ENCODE measurements around the gene GTPBP6.
"Not testable (repeated sequence)": the region's sequence is repeated elsewhere in the genome, so short reads cannot be mapped to it uniquely, and the experiment has no call there.

GTPBP6 gene

DNA sequence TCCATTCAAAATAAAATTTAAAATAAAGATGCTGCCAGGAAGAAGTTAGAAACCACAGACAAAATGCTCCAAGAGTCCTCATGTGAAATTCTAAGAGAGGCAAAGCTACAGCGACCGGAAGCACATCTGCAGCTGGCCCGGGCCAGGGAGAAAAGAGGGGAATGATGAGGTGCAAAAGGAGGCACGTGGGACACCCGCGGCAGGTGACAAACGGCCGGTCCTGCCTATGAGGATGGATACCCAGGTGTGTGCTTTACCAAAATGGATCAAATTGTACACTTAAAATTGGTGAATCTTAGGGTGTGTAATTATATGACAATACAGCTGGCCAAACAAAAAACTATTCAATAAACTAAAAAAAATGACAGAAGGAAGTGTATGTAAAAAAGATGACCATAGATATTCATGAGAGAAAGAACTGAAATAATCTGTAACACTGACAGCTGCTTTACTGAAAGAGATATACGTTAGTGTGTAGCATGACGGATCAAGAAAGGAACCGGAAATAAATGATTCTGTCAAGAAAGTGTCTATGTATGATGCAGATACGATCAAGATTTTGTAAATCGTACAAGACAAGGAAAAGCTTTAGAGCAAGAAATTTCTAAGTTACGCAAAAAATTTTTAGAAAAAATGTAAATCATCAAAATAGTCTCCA lies 38.6 kb upstream of the GTPBP6 start:
- no peak for DNase-seq (ENCODE audit: low read depth in 1 of 2, low spot score in 1 of 2)
- in situ Hi-C loops (cut with HindIII; ENCODE audit: low pct_unique_long_range_greater_than_20kb, low sequenced_read_pairs), result no loop called here
- no peak for TF ChIP-seq JUND (IDR thresholded peaks at IDR 0.05; ENCODE audit: low read depth)

DNA sequence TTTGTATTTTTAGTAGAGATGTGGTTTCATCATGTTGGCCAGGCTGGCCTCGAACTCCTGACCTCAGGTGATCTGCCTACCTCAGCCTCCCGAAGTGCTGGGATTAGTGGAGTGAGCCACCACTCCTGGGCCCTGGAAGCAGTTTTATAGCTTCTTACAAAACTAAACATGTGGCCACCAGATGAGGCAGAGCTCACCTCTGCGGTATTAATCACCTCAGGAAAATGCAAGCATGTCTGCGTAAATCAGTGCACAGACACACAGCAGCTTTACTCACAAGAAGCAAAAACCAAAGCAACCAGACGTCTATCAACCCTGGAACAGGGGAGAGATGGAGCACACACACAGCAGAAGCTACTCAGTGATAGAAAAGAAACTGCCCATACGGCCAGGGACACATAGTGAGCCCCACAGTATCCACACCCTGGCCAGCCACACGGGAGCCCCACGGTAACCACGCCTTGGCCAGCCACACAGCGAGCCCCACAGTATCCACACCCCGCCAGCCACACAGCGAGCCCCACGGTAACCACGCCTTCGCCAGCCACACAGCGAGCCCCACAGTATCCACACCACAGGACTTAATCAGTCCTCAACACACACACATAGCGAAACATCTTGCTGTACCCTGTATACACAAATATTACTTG lies 37.9 kb upstream of the GTPBP6 start:
- TF ChIP-seq JUND (IDR thresholded peaks at IDR 0.05; ENCODE audit: low read depth), result no peak
- no peak for DNase-seq (ENCODE audit: low read depth in 1 of 2, low spot score in 1 of 2)
- in situ Hi-C loops (cut with HindIII; ENCODE audit: low pct_unique_long_range_greater_than_20kb, low sequenced_read_pairs), result no loop called here

DNA sequence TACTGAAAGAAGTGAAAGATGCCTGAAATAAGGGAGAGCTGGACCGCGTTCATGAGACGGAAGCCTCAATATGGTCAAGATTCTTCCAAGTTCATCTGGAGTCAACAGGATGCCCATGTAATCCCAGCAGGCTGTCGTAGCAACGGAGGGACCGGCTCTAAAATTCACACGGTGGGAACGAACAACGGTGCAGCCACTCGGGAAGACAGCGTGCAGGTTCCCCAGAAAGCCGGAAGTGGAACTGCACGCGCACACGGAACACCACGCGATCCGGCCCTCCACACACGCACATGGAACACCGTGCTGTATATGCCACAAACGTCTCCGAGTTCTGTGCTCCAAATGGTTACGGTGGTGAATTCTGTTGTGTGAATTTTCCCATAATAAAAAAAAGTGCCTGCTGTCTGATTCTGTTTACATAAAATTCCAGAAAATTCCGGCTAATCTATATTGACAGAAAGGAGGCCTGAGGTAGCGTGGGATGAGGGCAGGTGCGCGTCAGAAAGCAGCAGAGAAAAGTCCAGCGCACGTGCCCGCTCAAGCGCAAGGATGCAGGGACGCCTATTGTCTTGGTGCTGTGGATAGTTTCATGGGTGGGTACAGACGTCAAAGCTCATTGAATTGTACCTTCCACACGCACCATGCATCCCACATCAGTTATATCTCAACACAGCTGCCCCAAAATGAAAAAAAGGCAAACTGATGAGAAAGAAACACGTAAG lies 36.9 kb upstream of the GTPBP6 start:
- no peak for DNase-seq (ENCODE audit: low read depth in 1 of 2, low spot score in 1 of 2)
- TF ChIP-seq JUND (IDR thresholded peaks at IDR 0.05; ENCODE audit: low read depth), result no peak
- in situ Hi-C loops (cut with HindIII; ENCODE audit: low pct_unique_long_range_greater_than_20kb, low sequenced_read_pairs), result no loop called here

DNA sequence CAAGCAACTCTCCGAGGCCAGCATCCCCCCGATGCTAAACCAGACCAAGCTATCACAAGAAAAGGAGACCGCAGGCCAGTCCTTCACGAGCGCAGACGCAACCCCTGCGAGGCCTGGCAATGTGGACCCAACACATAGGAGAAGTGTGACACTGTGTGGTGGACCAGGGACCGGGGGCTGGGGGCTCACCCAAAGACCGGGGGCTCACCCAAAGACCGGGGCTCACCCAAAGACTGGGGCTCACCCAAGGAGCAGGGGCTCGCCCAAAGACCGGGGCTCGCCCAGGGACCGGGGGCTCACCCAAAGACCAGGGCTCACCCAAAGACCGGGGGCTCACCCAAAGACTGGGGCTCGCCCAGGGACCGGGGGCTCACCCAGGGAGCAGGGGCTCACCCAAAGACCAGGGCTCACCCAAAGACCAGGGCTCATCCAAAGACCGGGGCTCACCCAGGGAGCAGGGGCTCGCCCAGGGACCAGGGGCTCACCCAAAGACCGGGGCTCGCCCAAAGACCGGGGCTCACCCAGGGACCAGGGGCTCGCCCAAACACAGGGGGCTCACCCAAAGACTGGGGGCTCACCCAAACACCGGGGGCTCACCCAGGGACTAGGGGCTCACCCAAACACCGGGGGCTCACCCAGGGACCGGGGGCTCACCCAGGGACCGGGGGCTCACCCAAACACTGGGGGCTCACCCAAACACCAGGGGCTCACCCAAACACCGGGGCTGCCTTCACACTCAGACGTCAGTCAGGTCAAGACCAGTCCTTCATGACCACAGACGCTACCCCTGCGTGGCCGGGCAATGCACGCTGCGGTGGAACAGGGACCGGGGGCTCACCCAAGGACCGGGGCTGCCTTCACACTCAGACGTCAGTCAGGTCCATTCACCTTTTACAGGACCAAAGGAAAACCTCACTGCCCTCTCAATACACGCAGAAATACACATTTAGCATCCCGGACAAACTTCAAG lies 35.3 kb upstream of the GTPBP6 start:
- TF ChIP-seq JUND (IDR thresholded peaks at IDR 0.05; ENCODE audit: low read depth), result no peak
- in situ Hi-C loops (cut with HindIII; ENCODE audit: low pct_unique_long_range_greater_than_20kb, low sequenced_read_pairs), result no loop called here
- no peak for DNase-seq (ENCODE audit: low read depth in 1 of 2, low spot score in 1 of 2)

DNA sequence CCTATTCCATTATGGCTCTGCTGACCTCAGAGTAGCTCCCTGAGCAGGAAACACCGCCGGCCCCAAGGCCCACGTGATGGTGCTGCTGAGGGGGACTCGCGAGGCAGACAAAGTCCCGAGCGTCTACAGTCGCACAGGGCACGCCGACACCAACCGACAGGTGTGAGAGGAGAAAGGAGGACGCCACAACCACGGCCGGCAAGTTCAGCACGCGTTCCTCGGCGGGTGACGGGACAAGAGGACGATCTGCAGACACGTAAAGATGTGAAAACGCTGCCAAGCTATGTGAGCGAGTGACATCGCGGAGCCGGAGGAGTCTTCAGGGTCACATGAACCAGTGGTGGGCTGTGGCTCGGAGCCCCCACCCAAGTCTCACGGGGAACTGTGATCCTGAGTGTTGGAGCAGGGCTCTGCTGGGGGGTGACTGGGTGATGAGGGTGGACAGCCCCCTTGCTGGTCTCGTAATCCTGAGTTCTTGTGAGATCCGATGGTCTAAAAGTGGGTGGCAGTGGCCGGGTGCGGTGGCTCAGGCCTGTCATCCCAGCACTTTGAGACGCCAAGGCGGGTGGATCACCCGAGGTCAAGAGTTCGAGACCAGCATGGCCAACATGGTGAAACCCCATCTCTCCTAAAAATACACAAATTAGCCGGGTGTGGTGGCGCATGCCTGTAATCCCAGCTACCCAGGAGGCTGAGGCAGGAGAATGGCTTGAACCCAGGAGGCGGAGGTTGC lies 34.2 kb upstream of the GTPBP6 start:
- no peak for TF ChIP-seq JUND (IDR thresholded peaks at IDR 0.05; ENCODE audit: low read depth)
- DNase-seq (ENCODE audit: low read depth in 1 of 2, low spot score in 1 of 2), result no peak
- in situ Hi-C loops (cut with HindIII; ENCODE audit: low pct_unique_long_range_greater_than_20kb, low sequenced_read_pairs), result no loop called here

DNA sequence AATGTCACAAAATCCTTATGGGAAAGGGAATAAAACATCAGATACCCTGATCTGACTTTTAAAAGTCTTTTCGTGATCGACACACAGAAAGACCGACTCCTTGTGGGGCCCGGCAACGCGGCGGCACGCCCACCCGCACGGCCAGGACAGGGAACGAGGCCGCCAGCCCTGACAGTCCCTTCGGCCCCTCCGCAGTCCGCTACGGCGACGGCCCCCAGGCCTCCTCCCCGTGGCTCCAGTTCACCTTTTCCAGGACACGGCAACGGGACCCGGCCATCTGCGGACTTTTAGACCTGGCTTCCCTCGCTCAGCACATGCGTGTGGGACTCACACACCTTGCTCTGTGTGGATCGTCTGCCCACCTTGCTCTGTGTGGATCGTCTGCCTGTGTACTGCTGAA lies 33.6 kb upstream of the GTPBP6 start:
- no peak for TF ChIP-seq JUND (IDR thresholded peaks at IDR 0.05; ENCODE audit: low read depth)
- in situ Hi-C loops (cut with HindIII; ENCODE audit: low pct_unique_long_range_greater_than_20kb, low sequenced_read_pairs), result no loop called here
- no peak for DNase-seq (ENCODE audit: low read depth in 1 of 2, low spot score in 1 of 2)

DNA sequence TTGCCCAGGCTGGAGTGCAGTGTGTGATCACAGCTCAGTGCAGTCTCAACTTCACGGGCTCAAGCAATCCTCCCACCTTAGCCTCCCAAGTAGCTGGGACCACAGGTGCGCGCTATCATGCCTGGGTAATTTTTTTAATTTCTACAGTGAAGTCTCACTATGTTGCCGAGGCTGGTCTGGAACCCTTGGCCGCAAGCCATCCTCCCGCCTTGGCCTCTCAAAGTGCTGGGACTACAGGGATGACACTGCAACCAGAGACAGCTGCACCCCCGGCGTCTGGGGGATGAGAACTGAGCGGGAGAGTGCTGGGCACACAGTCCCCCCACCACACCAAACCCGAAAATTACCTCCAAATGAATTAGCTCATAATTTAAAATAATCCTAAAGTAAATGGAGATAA lies 33.1 kb upstream of the GTPBP6 start:
- DNase-seq (ENCODE audit: low read depth in 1 of 2, low spot score in 1 of 2), result no peak
- in situ Hi-C loops (cut with HindIII; ENCODE audit: low pct_unique_long_range_greater_than_20kb, low sequenced_read_pairs), result no loop called here
- TF ChIP-seq JUND (IDR thresholded peaks at IDR 0.05; ENCODE audit: low read depth), result no peak

DNA sequence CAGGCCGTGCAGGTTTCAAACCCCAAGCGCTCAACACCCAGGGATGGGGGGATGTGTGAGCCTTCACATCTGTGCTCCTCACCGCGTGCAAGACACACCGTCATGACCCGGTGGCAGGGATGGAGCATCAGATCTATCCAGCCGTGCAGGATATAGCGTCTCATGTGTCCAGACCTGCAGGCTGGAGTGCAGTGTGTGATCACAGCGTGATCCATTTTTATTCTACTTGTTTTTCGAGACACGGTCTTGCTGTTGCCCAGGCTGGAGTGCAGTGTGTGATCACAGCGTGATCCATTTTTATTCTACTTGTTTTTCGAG lies 32.7 kb upstream of the GTPBP6 start:
- DNase-seq (ENCODE audit: low read depth in 1 of 2, low spot score in 1 of 2); in situ Hi-C loops (cut with HindIII; ENCODE audit: low pct_unique_long_range_greater_than_20kb, low sequenced_read_pairs): not testable (repeated sequence)

DNA sequence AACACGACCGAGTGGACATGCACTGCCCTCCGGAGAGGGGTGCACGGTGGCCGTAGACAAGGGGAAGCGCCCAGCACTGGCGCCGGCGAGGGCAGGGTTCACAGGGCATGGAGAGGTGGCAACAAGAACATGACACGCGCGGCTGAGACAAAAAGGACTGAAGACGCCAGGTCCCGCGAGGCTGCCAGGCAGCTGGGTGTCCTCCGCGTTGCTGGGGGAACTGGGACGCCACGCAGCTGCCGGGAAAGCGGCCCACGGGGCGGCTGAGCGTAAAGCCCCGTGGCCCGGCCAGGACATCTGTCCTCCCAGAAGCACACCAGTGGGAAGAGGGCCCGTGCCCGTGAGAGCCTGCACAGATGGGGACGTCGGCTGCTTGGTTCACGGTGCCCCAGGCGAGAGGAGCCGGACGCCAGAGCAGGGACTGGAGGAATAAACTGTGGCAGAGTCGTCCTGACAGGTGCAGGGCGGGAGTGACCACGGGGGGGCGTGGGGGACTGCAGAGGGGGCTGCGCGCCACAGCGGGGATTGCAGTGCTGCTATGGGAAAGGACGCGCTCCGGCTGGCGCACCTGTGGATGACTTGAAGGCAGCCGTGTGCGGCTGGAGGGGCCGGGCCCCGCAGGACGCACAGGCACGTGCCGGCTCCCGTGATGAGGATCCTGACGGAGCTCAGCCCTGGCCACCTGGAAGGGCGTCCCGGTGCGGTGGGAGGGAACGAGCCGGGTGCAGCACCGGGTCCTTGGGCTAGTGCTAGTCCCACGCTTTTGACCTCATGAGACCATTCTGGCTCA lies 32.1 kb upstream of the GTPBP6 start:
- in situ Hi-C loops (cut with HindIII; ENCODE audit: low pct_unique_long_range_greater_than_20kb, low sequenced_read_pairs), result no loop called here
- no peak for DNase-seq (ENCODE audit: low read depth in 1 of 2, low spot score in 1 of 2)
- no peak for TF ChIP-seq JUND (IDR thresholded peaks at IDR 0.05; ENCODE audit: low read depth)

DNA sequence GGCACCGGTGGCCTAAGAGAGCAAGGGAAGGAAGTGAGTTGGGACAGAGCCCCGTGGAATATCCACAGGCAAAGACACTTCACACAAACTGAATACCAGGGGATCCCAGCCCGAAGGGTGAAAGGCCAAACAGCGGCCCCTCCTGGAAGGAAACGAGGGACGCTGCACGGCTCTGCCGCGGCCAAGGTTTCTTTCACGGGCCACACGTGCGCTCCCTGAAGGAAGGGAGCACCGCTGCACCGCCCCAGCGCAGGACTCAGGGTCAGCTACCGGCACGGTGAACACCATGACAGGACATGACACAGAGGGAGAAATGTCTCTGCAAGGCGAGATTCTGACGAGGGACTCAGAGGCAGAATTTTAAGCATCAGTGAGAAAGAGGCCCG lies 31.5 kb upstream of the GTPBP6 start:
- DNase-seq (ENCODE audit: low read depth in 1 of 2, low spot score in 1 of 2), result no peak
- in situ Hi-C loops (cut with HindIII; ENCODE audit: low pct_unique_long_range_greater_than_20kb, low sequenced_read_pairs), result no loop called here
- no peak for TF ChIP-seq JUND (IDR thresholded peaks at IDR 0.05; ENCODE audit: low read depth)

DNA sequence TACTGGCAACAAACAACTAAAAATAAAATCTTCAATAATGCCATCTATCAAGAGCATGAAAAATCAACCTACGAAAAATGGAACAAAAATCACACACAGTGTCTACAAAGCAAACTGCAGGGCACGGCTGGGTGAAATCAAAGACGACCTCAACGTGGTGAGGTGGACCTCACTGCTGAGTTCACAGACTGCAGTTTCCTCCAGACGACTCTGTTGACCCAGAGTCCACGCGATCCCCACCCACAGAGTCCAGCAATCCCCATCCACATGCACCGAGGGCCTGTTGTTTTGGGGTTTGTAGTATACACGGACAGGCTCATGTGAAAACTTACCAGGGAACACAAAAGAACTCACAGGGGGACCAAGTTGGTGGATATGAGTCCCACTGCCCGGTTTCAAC lies 31.1 kb upstream of the GTPBP6 start:
- TF ChIP-seq JUND (IDR thresholded peaks at IDR 0.05; ENCODE audit: low read depth), result no peak
- in situ Hi-C loops (cut with HindIII; ENCODE audit: low pct_unique_long_range_greater_than_20kb, low sequenced_read_pairs), result no loop called here
- no peak for DNase-seq (ENCODE audit: low read depth in 1 of 2, low spot score in 1 of 2)

All from T47D (cell line).